Islet precursor cell (in vitro differentiated cells): Measurements from ENCODE around the gene HOXB4.

Source experiments
- DNase-seq: peaks from one replicate; pipeline ENCODE4 v3.0.0-alpha.2; 2018

HOXB4 gene

GRCh38 chr17:48526608-48527546 is 51.3 kb downstream of the HOXB4 start:
- no peak for DNase-seq
